Fibroblast of skin of scalp (primary cell): ENCODE measurements around the gene AGT. TPM values are rescaled to one million over a fixed set of nuclear protein-coding genes. Genes with fewer than 3 reads are reported as not detected.

Experiments
- DNase-seq: peaks from one replicate; pipeline ENCODE4 v3.0.0-alpha.2; 2013
- polyA plus RNA-seq, 2 experiments: library from polyadenylated mRNA; unstranded; fragments of 120-200 nt; gene quantifications; one replicate each; pipeline ENCODE4 v1.2.1, GENCODE V29; 2013; ENCODE audit not compliant: insufficient read length in 2 of 2

AGT gene
- 1.1 TPM for polyA plus RNA-seq (2013, experiment 1 of 2; ENCODE audit: insufficient read length)
- polyA plus RNA-seq (2013, experiment 2 of 2; ENCODE audit: insufficient read length): 3.1 TPM

DNA sequence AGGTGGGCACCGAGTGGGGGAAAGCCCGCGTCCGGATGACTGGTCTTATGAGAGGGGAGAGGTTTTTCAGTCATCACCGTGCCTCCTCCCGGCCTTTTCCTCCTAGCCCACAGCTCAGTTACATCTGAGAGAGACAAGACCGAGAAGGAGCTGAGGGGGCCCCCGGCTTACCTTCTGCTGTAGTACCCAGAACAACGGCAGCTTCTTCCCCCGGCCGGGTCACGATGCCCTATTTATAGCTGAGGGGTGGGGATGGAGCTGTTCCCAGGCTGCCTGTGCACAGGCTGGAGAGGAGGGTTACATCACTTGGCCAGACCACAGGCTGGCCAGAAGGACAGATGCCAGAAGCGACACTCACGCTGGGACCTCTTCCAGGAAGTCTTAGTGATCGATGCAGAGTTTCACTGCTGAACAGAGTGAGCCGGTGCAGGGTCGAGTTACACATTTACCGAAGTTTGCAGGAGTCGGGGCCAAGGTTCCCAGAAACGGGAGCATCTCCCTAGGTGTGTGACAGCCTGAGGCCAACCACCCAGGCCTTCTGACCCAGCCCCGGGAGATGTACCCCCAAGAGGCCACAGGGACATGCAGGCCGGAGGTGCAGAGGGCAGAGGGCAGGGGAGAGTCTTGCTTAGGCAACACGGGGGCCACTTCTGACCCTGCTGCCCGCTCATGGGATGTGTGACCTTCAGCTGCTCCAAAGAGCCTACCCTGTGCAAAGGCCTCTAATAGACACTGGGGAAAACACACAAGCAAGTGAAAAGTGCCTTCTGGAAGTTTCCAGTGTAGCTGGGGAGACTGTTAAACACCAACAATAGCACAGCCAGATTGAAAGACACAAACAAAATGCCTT, at the start of gene AGT:
AGT (minus strand) TSS at position 208 of the 850 bp plus-strand sequence. CDS start 3,299 bp downstream, outside the sequence.
- DNase-seq: peak; percentile 72

DNA sequence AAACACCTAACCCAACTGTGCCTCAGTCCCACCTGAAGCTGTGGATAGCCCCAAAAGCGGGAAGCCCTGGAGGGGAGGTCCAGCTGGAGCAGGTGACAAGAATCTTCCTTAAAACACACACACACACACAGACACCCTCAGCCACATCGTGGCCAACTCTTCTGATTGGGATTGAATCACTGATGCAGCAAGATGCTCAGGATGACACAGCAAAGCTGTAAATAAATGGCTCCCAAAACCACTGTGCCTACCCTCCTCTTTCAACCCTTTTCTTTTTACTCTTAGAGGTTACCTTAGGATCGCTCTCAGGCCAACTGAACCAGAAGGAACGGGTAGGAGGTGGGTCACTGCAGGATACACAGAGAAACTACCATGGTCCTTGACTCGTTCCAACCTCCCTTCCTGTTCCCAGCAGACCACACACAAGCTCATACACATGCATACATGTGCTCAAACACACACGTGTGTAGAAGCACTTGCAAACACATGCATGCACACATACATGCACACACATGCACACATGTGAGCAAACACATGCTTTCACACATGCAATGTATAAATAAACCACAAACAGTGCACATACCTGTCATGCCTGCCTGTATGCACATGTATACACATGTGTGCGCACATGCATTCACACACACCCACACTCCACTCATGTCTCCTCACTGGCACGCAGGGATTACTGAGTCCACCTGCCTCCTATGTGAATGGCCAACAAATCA, 47.7 kb upstream of the AGT start:
- no peak for DNase-seq

DNA sequence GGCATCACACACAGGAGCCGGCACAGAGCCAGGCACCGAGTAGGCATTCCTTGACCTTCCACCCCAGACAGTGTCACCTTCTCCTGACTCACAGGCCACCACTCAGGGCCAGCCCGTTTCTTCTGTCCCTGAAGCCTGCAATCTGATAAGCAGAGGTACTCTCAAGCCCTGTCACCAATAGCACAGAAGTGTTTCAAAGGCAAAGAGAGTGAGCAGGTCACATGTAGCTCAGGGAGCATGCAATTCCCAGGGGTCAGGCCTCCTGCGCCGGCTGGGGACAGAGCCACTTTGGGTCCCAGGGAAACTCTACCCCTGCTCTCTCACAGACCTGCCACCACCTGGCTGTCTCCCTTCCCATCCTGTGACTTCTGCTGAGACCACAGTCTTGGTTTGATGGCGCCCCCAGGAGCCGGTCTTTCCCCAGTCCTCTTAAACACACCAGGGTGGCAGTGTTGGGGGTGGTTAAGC, 46.5 kb upstream of the AGT start:
- DNase-seq: no peak

DNA sequence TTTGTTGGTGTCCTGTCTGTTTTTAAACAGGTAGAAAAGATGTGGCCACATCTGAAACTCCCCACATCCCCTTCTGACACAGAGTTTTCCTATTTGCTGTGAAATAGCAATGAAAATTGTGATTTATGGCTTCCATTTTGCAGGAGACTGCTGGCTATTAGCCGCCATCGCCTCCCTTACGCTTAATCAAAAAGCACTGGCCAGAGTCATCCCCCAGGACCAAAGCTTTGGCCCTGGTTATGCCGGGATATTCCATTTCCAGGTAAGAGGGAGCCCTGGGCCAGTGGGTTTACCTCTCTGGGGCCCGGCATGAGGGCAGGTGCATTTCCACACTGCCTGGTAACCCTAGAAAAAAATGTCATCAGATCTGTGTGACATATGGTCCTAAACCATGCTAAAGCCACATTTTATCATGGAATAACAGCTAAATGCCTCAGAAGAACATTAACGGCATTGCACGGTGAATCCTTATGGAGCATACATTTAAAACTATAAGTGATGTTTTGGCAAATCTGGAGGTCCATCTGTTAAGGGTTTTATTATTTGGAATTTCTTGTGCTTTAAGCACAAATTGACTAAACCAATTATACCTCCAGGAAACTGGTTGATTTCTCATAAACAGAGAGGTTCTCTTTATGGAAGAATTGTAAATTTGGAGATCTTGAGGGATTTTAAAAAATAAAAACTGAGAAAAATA, 45.6 kb upstream of the AGT start:
- DNase-seq: no peak

DNA sequence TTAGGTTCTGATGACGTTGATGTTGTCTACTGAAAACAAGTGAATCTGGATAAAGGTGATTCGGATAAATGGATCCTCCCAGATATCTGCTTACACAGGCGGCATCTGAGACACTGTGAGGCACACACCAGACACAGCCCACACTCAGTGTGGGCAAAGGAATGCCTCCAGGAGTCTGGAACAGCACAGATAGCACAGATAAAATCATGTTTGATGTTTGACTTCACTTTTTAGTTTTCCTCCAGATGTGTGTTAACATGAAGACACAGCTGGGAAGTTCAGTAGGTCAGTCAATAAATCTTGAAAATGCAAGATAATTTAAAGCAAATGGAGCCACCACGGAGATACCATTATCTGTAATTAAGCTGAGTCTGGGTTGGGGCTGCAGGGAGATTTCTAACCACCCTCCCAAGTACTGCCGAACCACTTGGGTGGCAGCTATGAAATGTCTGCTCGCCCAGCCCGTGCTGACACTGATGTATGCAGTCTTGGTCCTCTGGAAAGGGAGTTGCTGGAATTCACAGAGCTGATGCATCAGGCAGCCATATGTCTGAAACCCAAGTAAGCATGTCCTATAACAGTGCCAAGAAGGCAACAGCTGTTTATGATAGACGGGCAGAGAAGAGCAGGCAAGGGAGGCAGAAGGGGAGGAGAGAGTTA, 44.9 kb upstream of the AGT start:
- peak; percentile 42 for DNase-seq

DNA sequence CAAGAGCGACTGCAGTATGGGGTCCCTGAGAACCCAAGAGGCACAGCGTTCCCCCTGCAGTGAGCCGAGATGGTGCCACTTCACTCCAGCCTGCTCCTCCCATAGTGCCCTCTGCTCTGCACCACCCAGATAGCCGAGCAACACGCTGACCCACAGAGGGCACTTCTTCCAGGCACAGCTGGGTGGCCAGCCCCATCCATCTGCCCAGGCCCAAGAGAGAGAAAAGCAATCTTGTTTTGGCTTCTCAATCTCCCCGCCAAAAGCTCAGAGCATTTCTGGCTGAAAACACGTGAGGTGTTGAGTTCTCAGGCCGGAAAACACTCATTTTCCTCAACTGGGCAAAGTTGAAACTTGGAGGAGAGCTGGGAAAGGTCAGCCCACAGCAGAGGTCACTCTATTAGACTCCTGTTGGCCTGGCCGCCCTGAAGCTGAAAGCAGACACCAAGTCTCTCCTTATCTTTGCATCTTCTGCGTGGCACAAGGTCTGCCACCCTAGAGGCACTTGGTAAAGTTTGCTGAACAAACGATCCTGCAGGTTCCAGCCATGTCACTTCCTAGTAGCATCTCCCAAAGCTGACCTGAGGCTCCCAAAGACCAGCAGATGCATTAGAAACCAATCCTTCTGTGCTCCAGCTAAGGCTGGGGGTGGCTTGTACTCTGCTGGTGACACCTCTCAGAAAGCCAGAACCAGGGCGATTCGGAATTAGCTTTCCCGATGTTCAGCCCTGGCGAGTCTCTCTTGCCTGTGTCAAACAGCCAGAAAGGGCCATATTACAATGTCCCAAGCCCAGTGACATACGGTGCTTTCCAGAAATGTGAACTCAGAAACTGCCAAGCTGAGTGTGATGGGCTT, 44.2 kb upstream of the AGT start:
- no peak for DNase-seq

DNA sequence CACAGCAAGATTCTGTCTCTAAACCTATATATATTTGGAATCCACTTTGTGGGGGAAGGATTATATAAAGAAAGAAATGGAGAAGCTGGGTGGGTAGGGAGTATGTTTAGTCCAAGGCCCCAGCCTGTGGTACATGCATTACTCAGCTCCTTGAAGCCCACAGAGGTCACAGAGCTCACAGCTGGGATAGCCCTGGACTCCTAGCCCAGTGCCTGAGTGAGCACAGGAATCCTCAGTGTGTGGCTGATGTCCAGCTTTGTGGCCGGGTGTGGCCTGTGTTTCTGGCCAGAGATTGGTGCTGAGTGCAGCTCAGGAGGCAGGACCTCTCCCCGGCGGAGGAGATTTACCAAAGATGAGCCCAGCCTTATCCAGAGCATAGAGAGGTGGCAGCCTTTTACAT, 40.9 kb upstream of the AGT start:
- peak; percentile 17 for DNase-seq

DNA sequence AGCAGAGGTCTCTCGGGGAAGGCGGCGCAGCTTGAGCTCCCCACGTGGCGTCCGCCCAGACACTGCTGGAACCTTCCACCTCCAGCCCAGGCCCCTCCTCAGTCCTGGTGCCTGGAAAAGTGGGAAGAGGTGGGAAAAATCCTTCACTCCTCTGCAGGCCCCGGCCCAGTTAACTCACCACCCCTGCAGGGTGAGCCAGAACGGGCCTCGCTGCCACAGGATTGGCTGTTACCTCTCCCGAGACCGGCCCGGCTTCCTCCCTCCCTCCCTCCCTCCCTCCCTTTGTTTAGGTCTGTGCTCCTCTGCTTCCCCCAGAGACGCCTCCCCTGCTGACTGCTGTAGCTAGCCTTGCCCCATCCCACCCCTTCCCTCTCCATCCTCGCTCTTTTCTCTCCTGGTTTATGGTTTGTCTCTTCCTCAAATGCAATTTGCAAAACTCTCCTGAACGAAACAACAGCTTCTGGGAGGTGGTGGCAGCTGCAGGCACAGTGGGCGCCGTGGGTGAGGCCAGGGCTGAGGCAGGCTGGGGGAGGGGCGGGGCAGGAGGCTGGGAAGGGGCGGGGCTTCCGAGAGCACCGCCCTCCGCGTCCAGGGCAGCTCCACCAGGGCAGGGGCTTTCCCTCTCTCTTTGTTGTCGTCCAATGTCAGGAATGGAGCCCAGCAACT, 39.8 kb upstream of the AGT start:
- peak; percentile 39 for DNase-seq

DNA sequence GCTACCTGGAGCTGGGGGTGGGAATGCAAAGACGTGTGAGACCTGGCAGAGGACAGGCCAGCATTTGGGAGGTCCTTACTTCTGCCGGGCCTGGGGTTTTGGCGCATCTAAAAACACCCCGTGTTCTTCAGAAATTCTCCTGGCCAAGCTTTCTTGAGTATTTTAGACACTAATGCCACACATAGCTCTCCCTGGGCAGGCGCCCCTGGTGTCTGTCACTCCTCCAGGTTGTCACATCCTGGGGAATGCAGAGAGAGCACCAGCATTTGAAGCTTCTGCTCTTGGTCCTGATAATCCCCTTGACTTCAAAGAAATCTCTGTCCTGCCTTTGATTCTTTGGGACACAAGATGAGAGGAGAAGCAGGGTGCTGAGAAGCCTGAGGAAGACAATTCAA, 39.3 kb upstream of the AGT start:
- DNase-seq: no peak

DNA sequence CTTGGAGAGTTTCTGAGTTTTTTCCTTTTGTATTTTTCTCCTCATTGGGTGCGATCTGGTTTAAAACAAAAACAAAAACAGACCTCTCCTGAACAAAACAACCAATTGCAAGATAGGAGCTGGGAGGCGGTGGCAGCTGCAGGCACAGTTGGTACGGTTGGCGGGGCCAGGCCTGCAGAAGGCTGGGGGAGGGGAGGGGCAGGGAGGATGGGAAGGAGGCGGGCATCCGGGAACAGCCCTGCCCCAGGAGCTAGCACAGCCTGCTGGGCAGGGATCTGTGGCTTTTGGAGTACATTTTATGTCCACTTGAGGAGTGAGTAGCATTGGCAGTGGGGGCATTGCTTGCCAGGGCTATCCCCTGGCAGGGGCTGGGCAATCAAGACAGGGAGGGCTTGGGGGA, 38.5 kb upstream of the AGT start:
- no peak for DNase-seq

DNA sequence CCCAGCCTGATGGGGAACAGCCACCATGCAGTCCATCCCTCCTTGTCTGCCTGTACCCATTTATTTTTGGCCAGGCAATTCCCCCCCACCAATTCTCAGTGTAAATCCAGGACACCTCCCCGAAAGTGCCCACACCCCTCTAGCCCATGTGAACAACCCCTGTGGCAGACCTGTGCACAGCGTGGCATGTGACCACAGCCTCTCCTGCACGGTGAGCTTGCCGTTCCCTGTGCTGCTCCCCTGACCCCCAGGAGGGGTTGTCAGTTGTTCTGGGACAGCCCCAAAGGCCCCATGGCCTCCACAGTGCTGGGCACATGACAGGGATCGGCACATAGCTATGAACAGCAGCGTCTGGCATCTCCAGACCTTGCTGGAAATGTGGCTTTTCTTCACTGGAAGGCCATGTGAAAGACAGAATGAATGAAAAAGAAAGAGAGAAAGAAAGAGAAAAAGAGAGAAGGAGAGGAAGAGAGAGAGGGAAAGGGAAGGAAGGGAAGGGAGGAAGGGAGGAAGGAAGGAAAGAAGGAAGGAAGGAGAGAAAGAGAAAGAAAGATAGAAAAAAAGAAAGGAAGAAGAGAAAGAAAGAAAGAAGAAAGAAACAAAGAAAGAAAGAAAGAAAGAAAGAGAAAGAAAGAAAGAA, 37.2 kb upstream of the AGT start:
- DNase-seq: no peak

DNA sequence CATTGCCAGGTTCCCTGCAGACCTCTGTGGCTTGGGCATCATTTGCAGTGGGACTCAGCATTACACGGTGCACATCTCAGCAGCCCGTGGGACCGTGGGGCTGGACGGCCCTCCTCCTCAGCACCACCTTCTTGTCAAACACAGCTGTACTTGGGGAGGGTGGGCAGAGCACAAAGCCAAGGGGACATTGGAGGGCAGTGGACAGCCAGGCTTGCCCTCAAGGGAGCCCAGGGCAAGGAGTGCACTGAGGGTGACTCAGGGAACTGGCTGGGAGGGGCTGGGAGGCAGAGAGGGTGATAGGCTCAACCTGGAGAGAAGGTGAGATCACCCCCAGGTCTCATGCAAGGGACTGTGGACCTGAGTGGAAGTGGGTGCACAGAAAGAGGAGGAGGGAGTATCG, 36.7 kb upstream of the AGT start:
- DNase-seq: no peak

DNA sequence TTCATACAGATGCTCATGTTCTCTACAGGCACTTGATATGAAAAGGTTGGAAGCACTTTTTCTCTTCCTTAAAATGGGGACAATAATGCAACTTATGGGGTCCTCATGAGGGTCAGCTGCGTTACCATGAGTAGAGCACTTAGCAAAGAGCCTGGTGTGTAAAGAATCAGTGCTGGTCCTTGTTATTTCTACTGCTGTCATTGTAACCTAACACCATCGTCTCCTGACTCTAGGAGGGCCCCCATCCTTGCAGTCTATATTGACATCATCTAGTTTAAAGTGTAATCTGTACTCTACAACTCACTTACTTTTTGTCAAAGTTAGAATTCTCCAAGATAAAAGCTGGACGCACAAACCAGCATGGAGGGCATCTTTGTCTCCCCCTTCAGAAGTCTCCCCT, 35.7 kb upstream of the AGT start:
- no peak for DNase-seq

DNA sequence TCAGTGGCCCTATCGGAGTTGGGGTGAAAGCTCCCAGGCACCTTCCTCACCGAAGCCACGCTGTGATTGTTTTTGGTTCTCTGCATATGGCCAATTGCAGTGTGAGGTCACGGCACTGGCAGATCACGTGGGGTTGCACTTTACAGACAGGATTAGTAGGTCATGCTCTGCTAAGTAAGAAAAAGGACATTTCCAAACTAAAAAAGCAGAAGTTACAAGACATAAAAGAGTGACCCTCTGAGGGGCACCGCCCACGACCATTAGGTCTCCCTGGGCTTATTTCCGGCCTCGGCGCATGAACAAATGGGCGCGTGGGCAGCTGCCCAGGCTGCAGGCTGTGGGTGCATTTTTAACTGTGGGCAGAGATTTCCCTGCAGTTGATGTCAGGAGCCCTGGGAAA, 35.2 kb upstream of the AGT start:
- no peak for DNase-seq

DNA sequence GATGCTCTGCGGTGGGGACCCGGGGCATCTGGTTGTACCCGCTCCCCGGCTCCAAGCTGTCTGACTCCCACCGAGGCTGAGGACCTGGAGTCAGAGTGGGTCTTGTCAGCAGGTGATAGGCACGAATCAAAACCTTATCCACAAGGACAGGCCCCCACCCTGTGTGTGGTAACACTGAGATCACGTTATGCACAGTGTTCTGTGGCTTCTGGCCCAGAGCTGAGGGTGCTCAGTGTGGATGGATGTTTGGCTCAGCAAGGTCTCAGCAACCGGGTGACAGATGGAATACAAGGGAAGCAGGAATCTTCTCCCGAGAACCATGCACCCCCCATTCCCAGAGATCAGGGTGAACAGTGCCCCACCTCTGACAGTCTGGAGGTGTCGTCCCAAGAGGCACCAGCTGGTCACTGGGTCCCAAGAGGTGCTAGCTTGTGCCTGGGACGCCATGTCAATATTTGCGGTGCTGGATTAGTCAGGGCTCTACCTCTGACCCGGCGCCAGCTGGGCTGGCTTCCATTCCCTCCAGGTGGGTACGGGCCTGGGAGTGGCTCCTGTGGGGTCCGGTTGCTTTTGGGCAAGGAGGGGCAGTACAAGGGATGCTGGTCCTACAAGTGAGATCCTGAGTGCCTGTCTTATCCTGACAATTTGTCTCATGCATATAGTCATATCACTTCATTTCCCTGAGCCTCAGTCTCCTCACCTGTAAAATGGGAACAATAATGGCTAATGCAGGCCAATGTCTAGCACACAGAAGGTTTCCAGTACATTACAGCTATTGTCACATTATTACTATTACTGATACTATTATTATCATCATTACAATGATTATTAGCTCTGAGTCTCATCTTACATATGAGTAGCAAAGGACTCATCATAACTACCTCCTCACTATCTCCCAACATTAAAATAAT, 34.2 kb upstream of the AGT start:
- DNase-seq: no peak

DNA sequence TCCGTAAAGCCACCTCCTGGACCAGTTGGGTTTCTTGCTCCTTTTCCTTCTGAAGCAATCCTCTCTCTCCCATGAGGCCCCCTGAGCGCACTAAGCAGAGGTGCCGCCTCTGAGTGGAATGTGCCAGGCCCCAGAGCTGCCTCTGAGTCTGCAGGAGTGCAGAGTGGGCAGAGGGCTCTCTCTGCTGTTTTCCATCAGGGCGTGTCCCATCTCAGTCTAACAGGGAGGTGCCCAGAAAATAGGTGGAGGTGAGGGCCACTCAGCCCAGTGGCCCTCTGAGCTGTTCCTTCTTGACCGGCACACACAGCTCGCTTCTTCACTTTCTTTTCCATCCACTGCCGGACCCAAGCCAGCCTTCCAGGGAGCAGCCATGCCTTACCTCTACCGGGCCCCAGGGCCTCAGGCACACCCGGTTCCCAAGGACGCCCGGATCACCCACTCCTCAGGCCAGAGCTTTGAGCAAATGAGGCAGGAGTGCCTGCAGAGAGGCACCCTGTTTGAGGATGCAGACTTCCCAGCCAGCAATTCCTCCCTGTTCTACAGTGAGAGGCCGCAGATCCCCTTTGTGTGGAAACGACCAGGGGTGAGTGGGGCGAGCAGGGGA, 33.3 kb upstream of the AGT start, which contains the start of gene CAPN9:
CAPN9 (plus strand) TSS at position 262 of the 604 bp plus-strand sequence; CDS start at position 371, 109 bp downstream.
- no peak for DNase-seq

DNA sequence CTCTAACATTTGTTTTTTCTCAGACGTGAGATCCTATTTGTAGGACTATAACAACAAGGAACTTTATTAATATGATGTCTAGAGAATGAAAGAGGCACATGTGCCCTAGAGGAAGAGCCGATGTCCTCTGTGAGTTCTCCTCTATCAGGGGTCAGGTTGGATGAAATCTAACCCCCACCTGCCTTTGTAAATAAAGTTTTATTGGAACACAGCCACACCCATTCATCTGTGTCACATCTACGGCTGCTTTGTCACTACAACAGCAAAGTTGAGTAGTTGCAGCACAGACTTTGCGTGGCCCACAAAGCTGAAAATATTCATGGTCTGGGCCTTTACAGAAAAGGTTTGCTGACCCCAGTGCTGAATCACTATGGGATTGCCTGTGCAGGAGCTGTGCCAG, 32.7 kb upstream of the AGT start:
- DNase-seq: no peak

DNA sequence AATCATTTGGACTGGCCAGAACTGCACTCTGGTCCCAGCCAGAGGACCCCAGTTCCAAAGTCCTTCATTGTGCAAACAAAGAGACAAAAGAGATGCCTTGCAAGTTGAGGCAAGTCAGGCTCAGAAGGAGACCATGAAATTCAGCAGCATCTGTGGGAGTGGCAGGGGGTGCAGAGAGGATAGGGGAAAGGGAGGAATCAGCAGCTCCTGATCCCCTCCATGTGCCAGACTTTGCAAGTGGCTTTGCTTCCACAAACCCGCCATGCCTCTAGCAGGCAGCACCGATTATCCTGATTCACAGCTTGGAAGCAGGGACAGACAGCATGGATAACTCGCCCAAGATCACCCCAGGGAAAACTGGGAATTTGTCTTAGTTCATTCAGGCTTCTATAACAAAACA, 31.1 kb upstream of the AGT start:
- peak; percentile 4 for DNase-seq

DNA sequence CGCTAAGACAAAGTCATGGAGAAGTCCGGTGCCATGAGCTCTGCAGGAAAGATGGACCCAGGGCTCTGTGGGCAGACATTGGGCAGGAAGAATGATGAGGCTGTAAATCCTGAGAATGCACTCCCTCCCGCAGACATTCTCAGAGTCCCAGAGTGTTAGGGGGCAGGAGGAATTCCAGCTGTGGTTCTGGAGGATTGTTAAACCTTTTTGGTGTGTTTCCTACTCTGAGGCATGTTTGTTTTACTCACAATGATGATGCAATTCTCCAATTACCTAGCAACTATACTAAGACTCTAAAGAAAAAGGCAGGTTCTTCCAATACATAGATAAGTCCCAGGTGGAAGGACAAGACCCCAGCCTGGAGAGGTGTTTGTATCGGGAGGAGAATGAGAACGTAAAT, 30.5 kb upstream of the AGT start:
- peak; percentile 67 for DNase-seq
